H1 (cell line): ENCODE results near the gene KDM1A. TPM values are rescaled to one million over a fixed set of nuclear protein-coding genes. Genes with fewer than 3 reads are reported as not detected.

Source experiments
- CTCF ChIA-PET: fragments of 300-600 bp; sonication (Branson Sonifier 250); formaldehyde crosslinking; loops from one replicate; lab custom pipeline; 2021; ENCODE audit not compliant: partially characterized antibody; lab: Charles Lee
- POLR2A ChIA-PET: fragments of 300-600 bp; sonication (Branson Sonifier 250); formaldehyde crosslinking; loops from one replicate; lab custom pipeline; 2021; ENCODE audit warnings: inconsistent platforms; ENCODE audit not compliant: partially characterized antibody; lab: Charles Lee
- DNase-seq, 2 experiments: peaks; one replicate each; pipeline versions ENCODE4 v3.0.0 to v3.0.0-alpha.2; 2010 to 2022; ENCODE audit warnings: low spot score in 2 of 2, low read depth in 1 of 2, mixed read lengths in 1 of 2
- FAIRE-seq: peaks from 2 replicates; lab custom pipeline; 2011; peaks lifted over from hg19 to GRCh38; lab: Jason Lieb, UNC
- H2AFZ ChIP-seq: 2 replicates; pipeline ENCODE4 v1.8.1; 2012; ENCODE audit warnings: low read length, inconsistent platforms
- H2AK5ac ChIP-seq: 2 replicates; pipeline ENCODE4 v1.6.1; 2013; ENCODE audit warnings: low read depth, low read length
- H2BK120ac ChIP-seq: replicated peaks from 2 replicates; pipeline ENCODE3; 2013; ENCODE audit warnings: low read depth, low read length, inconsistent platforms
- H2BK12ac ChIP-seq: 2 replicates; pipeline ENCODE4 v1.6.1; 2013; ENCODE audit warnings: low read depth, low read length
- H2BK15ac ChIP-seq: 2 replicates; pipeline ENCODE4 v1.6.1; 2013; ENCODE audit warnings: low read length
- H2BK20ac ChIP-seq: 2 replicates; pipeline ENCODE4 v1.6.1; 2013; ENCODE audit warnings: low read length
- H2BK5ac ChIP-seq: 2 replicates; pipeline ENCODE4 v1.6.1; 2013; ENCODE audit warnings: low read depth, low read length
- H3K14ac ChIP-seq: 2 replicates; pipeline ENCODE4 v1.6.1; 2013; ENCODE audit warnings: inconsistent platforms; ENCODE audit not compliant: insufficient read length
- H3K18ac ChIP-seq: 2 replicates; pipeline ENCODE4 v1.6.1; 2013; ENCODE audit warnings: low read length; ENCODE audit errors: extremely low read depth
- H3K23ac ChIP-seq: 2 replicates; pipeline ENCODE4 v1.6.1; 2013; ENCODE audit warnings: inconsistent platforms; ENCODE audit not compliant: insufficient read length
- H3K23me2 ChIP-seq: 2 replicates; pipeline ENCODE4 v1.6.1; 2013; ENCODE audit warnings: low read depth, low read length
- H3K27ac ChIP-seq: 2 replicates; pipeline ENCODE4 v1.6.1; 2011; ENCODE audit warnings: low read depth, low read length, inconsistent platforms
- H3K27me3 ChIP-seq, 4 experiments: replicated peaks in 1 of 4; 1 replicate in 1 of 4; 2 replicates in 3 of 4; pipeline versions ENCODE4 v1.6.1 to v1.8.1; 2011 to 2013; ENCODE audit warnings: low read length in 3 of 4, mild to moderate bottlenecking in 3 of 4, inconsistent platforms in 2 of 4, mixed read lengths in 2 of 4, moderate library complexity in 1 of 4; ENCODE audit not compliant: control insufficient read depth in 3 of 4, insufficient read depth in 3 of 4; ENCODE audit errors: extremely low read depth in 1 of 4
- H3K36me3 ChIP-seq, 4 experiments: 2 replicates each; pipeline versions ENCODE4 v1.6.1 to v1.8.1; 2011 to 2013; ENCODE audit warnings: mild to moderate bottlenecking in 4 of 4, low read length in 3 of 4, moderate library complexity in 2 of 4, control low read depth in 1 of 4, inconsistent platforms in 1 of 4; ENCODE audit not compliant: insufficient read depth in 4 of 4, control insufficient read depth in 2 of 4
- H3K4ac ChIP-seq: replicated peaks from 2 replicates; pipeline ENCODE3; 2013; ENCODE audit warnings: low read length, low read depth, mixed read lengths, inconsistent platforms; ENCODE audit not compliant: insufficient read length
- H3K4me1 ChIP-seq, 4 experiments: replicated peaks in 1 of 4; 1 replicate in 1 of 4; 2 replicates in 3 of 4; pipeline versions ENCODE4 v1.6.1 to v1.8.1; 2011 to 2013; ENCODE audit warnings: low read length in 3 of 4, inconsistent platforms in 2 of 4, mixed read lengths in 1 of 4; ENCODE audit not compliant: insufficient read depth in 4 of 4, control insufficient read depth in 3 of 4
- H3K4me2 ChIP-seq, 2 experiments: 2 replicates each; pipeline versions ENCODE4 v1.6.1 to v1.8.1; 2011 to 2013; ENCODE audit warnings: low read depth in 2 of 2, low read length in 2 of 2, control low read depth in 1 of 2, inconsistent platforms in 1 of 2, mild to moderate bottlenecking in 1 of 2; ENCODE audit not compliant: insufficient read depth in 1 of 2
- H3K4me3 ChIP-seq, 4 experiments: fragments of 200-600, 300-600 bp in 1 of 4; sonication (generic), shearing (Covaris generic), sonication (Bioruptor Twin) in 1 of 4; 2 replicates each; pipeline versions ENCODE4 v1.5.1 to v1.8.1; 2011 to 2016; ENCODE audit warnings: low read length in 4 of 4, low read depth in 3 of 4, control low read depth in 2 of 4, inconsistent platforms in 2 of 4, mild to moderate bottlenecking in 2 of 4, mixed read lengths in 1 of 4, moderate library complexity in 1 of 4; ENCODE audit not compliant: insufficient read depth in 2 of 4; ENCODE audit errors: extremely low read depth in 1 of 4
- H3K56ac ChIP-seq: replicated peaks from 2 replicates; pipeline ENCODE3; 2013; ENCODE audit warnings: low read depth, mild to moderate bottlenecking, mixed read lengths, low read length, inconsistent platforms; ENCODE audit not compliant: insufficient read length
- H3K79me1 ChIP-seq: 2 replicates; pipeline ENCODE4 v1.6.1; 2013; ENCODE audit warnings: low read depth, low read length, control low read depth
- H3K79me2 ChIP-seq, 2 experiments: 2 replicates each; pipeline versions ENCODE4 v1.6.1 to v1.8.1; 2012 to 2013; ENCODE audit warnings: low read length in 2 of 2, mild to moderate bottlenecking in 2 of 2, inconsistent platforms in 1 of 2; ENCODE audit not compliant: insufficient read depth in 2 of 2, control insufficient read depth in 1 of 2
- H3K9ac ChIP-seq, 4 experiments: replicated peaks in 1 of 4; 1 replicate in 1 of 4; 2 replicates in 3 of 4; pipeline versions ENCODE4 v1.6.1 to v1.8.1; 2011 to 2013; ENCODE audit warnings: low read depth in 3 of 4, low read length in 3 of 4, control low read depth in 2 of 4, mild to moderate bottlenecking in 2 of 4, moderate library complexity in 2 of 4, inconsistent platforms in 1 of 4; ENCODE audit errors: extremely low read depth in 1 of 4
- H3K9me3 ChIP-seq, 2 experiments: 2 replicates each; pipeline versions ENCODE4 v1.6.1 to v1.8.1; 2012 to 2013; ENCODE audit warnings: mild to moderate bottlenecking in 2 of 2, moderate library complexity in 2 of 2, control low read depth in 1 of 2, inconsistent platforms in 1 of 2, low read depth in 1 of 2, low read length in 1 of 2, mixed read lengths in 1 of 2; ENCODE audit not compliant: insufficient read depth in 2 of 2
- H4K20me1 ChIP-seq, 2 experiments: replicated peaks in 1 of 2; 2 replicates each; pipeline versions ENCODE3 to v1.8.1; 2011 to 2013; ENCODE audit warnings: inconsistent platforms in 2 of 2, low read length in 2 of 2, mild to moderate bottlenecking in 1 of 2; ENCODE audit not compliant: insufficient read depth in 2 of 2, control insufficient read depth in 1 of 2
- H4K5ac ChIP-seq: 2 replicates; pipeline ENCODE4 v1.6.1; 2013; ENCODE audit warnings: low read length, low read depth, mixed read lengths, inconsistent platforms; ENCODE audit not compliant: insufficient read length
- H4K8ac ChIP-seq: 2 replicates; pipeline ENCODE4 v1.8.0; 2013; ENCODE audit warnings: mild to moderate bottlenecking, moderate library complexity, low read length, inconsistent platforms; ENCODE audit not compliant: insufficient read depth; ENCODE audit errors: extremely low read depth
- H4K91ac ChIP-seq: replicated peaks from 2 replicates; pipeline ENCODE3; 2013; ENCODE audit warnings: low read length, mixed read lengths, inconsistent platforms; ENCODE audit not compliant: insufficient read length
- CBX5 ChIP-seq: fragments of 300-800, 300-1000 bp; sonication (generic); IDR thresholded peaks from 2 replicates; pipeline ENCODE4 v1.7.1; 2016; ENCODE audit warnings: antibody characterized with exemption, low read length, low read depth
- EGR1 ChIP-seq: IDR thresholded peaks from 2 replicates; pipeline ENCODE4 v1.6.1; 2011; ENCODE audit warnings: low read depth, low read length, borderline replicate concordance
- KDM5A ChIP-seq: fragments of 200-600 bp; IDR thresholded peaks from 2 replicates; pipeline ENCODE4 v1.7.1; 2012; ENCODE audit warnings: mild to moderate bottlenecking, low read length, inconsistent platforms, mixed read lengths
- NANOG ChIP-seq: IDR thresholded peaks from 2 replicates; pipeline ENCODE4 v1.6.1; 2011; ENCODE audit warnings: low read length, low read depth, mild to moderate bottlenecking, inconsistent platforms; ENCODE audit not compliant: insufficient read depth, poor library complexity, severe bottlenecking
- NRF1 ChIP-seq: IDR thresholded peaks from 2 replicates; pipeline ENCODE4 v1.6.1; 2011; ENCODE audit warnings: mild to moderate bottlenecking, low read depth, low read length, improper control_type of control experiment
- RBBP5 ChIP-seq: IDR thresholded peaks from 2 replicates; pipeline ENCODE4 v1.7.1; 2012; ENCODE audit warnings: low read depth, mild to moderate bottlenecking, inconsistent platforms, low read length, moderate library complexity, borderline replicate concordance
- RNF2 ChIP-seq: fragments of 200-900, 300-1000 bp; sonication (generic); IDR thresholded peaks from 2 replicates; pipeline ENCODE4 v1.7.1; 2016; ENCODE audit warnings: borderline replicate concordance, low read depth, mild to moderate bottlenecking, antibody characterized with exemption, low read length; ENCODE audit not compliant: poor library complexity, severe bottlenecking; ENCODE audit errors: missing control alignments
- SAP30 ChIP-seq: fragments of 300-600 bp; sonication (generic); IDR thresholded peaks from 2 replicates; pipeline ENCODE4 v1.7.1; 2012; ENCODE audit warnings: low read length, moderate library complexity, mild to moderate bottlenecking, inconsistent platforms; ENCODE audit not compliant: insufficient read depth, insufficient replicate concordance
- SP2 ChIP-seq: IDR thresholded peaks from 2 replicates; pipeline ENCODE4 v1.6.1; 2012; ENCODE audit warnings: mild to moderate bottlenecking, low read length, inconsistent platforms
- WGBS, 2 experiments: shearing (Covaris generic) in 1 of 2; methylation state at CpG; one replicate each; pipeline versions ENCODE4 v1.1.6 to v1.1.7; 2013 to 2015; ENCODE audit warnings: low lambda C conversion rate in 2 of 2, mixed read lengths in 2 of 2, inconsistent platforms in 1 of 2, low coverage in 1 of 2, missing lambda C conversion rate in 1 of 2; ENCODE audit not compliant: insufficient replicate concordance in 2 of 2, insufficient coverage in 1 of 2, insufficient read length in 1 of 2; ENCODE audit errors: extremely low coverage in 1 of 2, missing lambda C conversion rate in 1 of 2; 5-methylcytosine and 5-hydroxymethylcytosine counted together
- polyA plus RNA-seq, 7 experiments: library from polyadenylated mRNA; depleted of rRNA in 3 of 7; stranded (reverse) in 5 of 7; unstranded in 2 of 7; fragments of >200 nt in 5 of 7; fragments of 200-250 nt in 2 of 7; gene quantifications; 1 replicate in 5 of 7; 2 replicates in 1 of 7; 4 replicates in 1 of 7; pipeline versions ENCODE4 v1.2.1 to v1.2.3, GENCODE V29; 2011 to 2013; ENCODE audit warnings: missing spikeins in 2 of 7, mixed read lengths in 2 of 7
- total RNA-seq: library from RNA; stranded (reverse); fragmentation: NEBNext Ultra II Directional; extraction: Animal tissue kit (Norgen Biotek cat#: 25700); gene quantifications from 2 replicates; pipeline ENCODE4 v1.2.1, GENCODE V29; 2021
- TF ChIP-seq, protein P1 (sequence below): IDR thresholded peaks from 2 replicates; pipeline ENCODE4 v1.6.1; 2012; ENCODE audit warnings: inconsistent platforms

Gene KDM1A
- total and polyA plus RNA-seq, 2 of the 8 experiments (the other 6 are each of a cell fraction or from before 2014, with no cell fraction given), result 216 to 275 TPM

DNA sequence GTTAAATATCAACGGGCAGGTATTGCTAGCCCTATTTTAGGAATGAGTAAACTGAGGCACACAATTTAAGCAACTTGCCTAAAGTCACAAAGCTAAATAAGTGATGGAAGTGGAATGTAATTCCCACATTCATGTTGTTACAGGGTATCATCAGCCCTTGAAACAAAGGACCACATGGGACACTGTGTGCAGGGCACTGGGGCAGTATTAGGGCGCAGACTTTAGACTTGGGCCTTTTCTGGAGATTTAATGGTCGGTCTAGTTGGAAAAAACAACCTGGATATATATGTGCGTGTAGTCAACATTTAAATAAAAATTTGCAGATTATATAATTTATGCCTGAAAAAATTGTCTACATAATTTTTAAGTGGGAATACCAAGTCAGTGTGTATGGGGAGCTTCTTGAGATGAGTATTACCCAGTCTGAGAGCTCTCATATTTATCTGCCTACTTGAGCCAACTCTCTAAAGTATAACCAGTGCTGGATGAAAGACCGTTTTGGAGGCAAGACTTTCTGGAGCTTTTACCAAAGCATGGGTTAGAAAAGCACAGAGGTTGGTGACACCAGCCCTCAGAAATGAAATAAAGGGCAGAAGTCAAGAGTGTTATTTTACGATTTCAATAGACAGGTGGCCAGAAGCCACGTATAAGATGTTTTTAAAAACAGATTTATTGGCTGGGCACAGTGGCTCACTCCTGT is 1.6 kb downstream of the KDM1A start:
- Histone ChIP-seq H3K4ac (peak overlapping the region; percentile 93), H3K36me3 (peaks cover 0 to 3% (median 0%) of the 10 kb centered on the region in 4 experiments; a peak in 2 of 8 replicates), H2AFZ (no peak overlapping the region), H2BK15ac (no peak overlapping the region), H3K4me2 (peak overlapping the region; percentile 68 to 89), H3K4me1 (no peaks in the 10 kb centered on the region; a peak in 1 of 7 replicates), H3K27me3 (no peaks in the 10 kb centered on the region), H2BK5ac (no peak overlapping the region; the same call in 1 of the 2 replicates), H3K9ac (peak overlapping the region in 3 of 4 experiments; percentile 70 to 90 (median 89); a peak in 6 of 7 replicates), H2AK5ac (no peak overlapping the region), H3K27ac (peak overlapping the region; percentile 83; the same call in 1 of the 2 replicates), H3K4me3 (peak overlapping the region; percentile 67 to 96 (median 96)), H3K79me1 (no peaks in the 10 kb centered on the region), H2BK20ac (no peak overlapping the region), H4K20me1 (peaks cover 9% of the 10 kb centered on the region in 2 experiments), H3K18ac (no peak overlapping the region), H4K5ac (peak overlapping the region; percentile 52), H4K91ac (peak overlapping the region; percentile 85), H4K8ac (no peak overlapping the region), H3K56ac (peak overlapping the region; percentile 30), H2BK120ac (peak overlapping the region; percentile 54), H3K23ac (no peak overlapping the region), H3K79me2 (peaks cover 60 to 69% of the 10 kb centered on the region in 2 experiments), H3K23me2 (peaks cover 5% of the 10 kb centered on the region; the same call in 1 of the 2 replicates), H3K14ac (no peak overlapping the region), H2BK12ac (no peak overlapping the region), H3K9me3 (peaks cover 0 to 14% of the 10 kb centered on the region in 2 experiments; a peak in 2 of 4 replicates)
- POLR2A ChIA-PET, result interaction anchor here (0.9 to 2.9 kb wide), 17 partner anchors 8 to 337 kb away, joined by 3 to 18 read pairs (median 4); partner anchors contain the start of gene LACTBL1
- CTCF ChIA-PET, result interaction anchor here (0.8 to 2.4 kb wide), 5 partner anchors 11 to 196 kb away, joined by 3 to 9 read pairs (median 4); partner anchors contain the start of gene HTR1D
- DNase-seq (no peak), FAIRE-seq (no peak)
- 47% methylated on average over 7 of the region's 7 CpGs; no CpG with 5 or more reads in 1 of the 2 experiments for WGBS, 2 experiments
- TF ChIP-seq SP2, result no peak
- TF ChIP-seq RNF2, result no peak
- no peak for TF ChIP-seq NANOG
- peak; percentile 61 for TF ChIP-seq SAP30
- TF ChIP-seq EGR1, result no peak
- no peak for TF ChIP-seq RBBP5
- TF ChIP-seq KDM5A, result no peak
- no peak for TF ChIP-seq CBX5
- TF ChIP-seq, protein P1, sequence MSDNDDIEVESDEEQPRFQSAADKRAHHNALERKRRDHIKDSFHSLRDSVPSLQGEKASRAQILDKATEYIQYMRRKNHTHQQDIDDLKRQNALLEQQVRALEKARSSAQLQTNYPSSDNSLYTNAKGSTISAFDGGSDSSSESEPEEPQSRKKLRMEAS, result 0 out of 2 replicates have a peak, but pooled peaks have one; percentile 45
- no peak for TF ChIP-seq NRF1
